WTC11 (cell line): ENCODE measurements around the gene TUT4. TPM values are rescaled to one million over a fixed set of nuclear protein-coding genes. Genes with fewer than 3 reads are reported as not detected.
A peak's percentile ranks its signal among the peaks of the same experiment; 100 is the strongest.

Experiments used
- ATAC-seq: fragments of 200-7000 bp; cut with Tn5 transposase; 2 replicates; pipeline ENCODE4 v1.10.0; 2021; ENCODE audit warnings: mild to moderate bottlenecking, moderate library complexity
- CTCF ChIA-PET: fragments of 300-600 bp; sonication (Branson Sonifier 250); formaldehyde crosslinking; loops from one replicate; lab custom pipeline; 2021; ENCODE audit warnings: antibody characterized with exemption; lab: Charles Lee
- POLR2A ChIA-PET: fragments of 350-600 bp; sonication (Branson Sonifier 250); formaldehyde crosslinking; loops from one replicate; lab custom pipeline; 2021; ENCODE audit warnings: antibody characterized with exemption; lab: Charles Lee
- DNase-seq: peaks from one replicate; pipeline ENCODE4 v3.0.0; 2021; ENCODE audit warnings: low spot score
- H3K27ac Mint-ChIP-seq: 2 replicates; pipeline ENCODE4 v1.8.0; 2021; ENCODE audit warnings: mixed read lengths
- H3K27me3 Mint-ChIP-seq: 2 replicates; pipeline ENCODE4 v1.8.0; 2021; ENCODE audit warnings: low read depth, mild to moderate bottlenecking, moderate library complexity, mixed read lengths
- H3K36me3 Mint-ChIP-seq: 2 replicates; pipeline ENCODE4 v1.8.0; 2021; ENCODE audit warnings: mixed read lengths
- H3K4me1 Mint-ChIP-seq: 2 replicates; pipeline ENCODE4 v1.8.0; 2022; ENCODE audit warnings: mixed read lengths
- H3K4me3 Mint-ChIP-seq: 2 replicates; pipeline ENCODE4 v1.8.0; 2021; ENCODE audit warnings: mild to moderate bottlenecking, moderate library complexity, mixed read lengths
- H3K9me3 Mint-ChIP-seq: 2 replicates; pipeline ENCODE4 v1.8.0; 2021; ENCODE audit warnings: mixed read lengths
- AFF4 ChIP-seq: sonication (generic); formaldehyde crosslinking; IDR thresholded peaks from 2 replicates; pipeline ENCODE4 v1.8.1; 2023; ENCODE audit warnings: mild to moderate bottlenecking, missing genetic modification reagents, borderline replicate concordance
- CTCF ChIP-seq: fragments of 200-600 bp; IDR thresholded peaks from 2 replicates; pipeline ENCODE4 v1.8.0; 2022; ENCODE audit warnings: antibody characterized with exemption
- E2F5 ChIP-seq: sonication (generic); formaldehyde crosslinking; IDR thresholded peaks from 2 replicates; pipeline ENCODE4 v1.8.1; 2022; ENCODE audit warnings: mild to moderate bottlenecking, moderate library complexity, missing genetic modification reagents
- FOXK1 ChIP-seq: sonication (generic); formaldehyde crosslinking; IDR thresholded peaks from 2 replicates; pipeline ENCODE4 v1.8.0; 2022; ENCODE audit warnings: mild to moderate bottlenecking, moderate library complexity, missing genetic modification reagents
- GABPB1 ChIP-seq: sonication (generic); formaldehyde crosslinking; IDR thresholded peaks from 2 replicates; pipeline ENCODE4 v1.8.1; 2023; ENCODE audit warnings: mild to moderate bottlenecking, missing genetic modification reagents
- GRHL2 ChIP-seq: fragments of 250-450 bp; sonication (Bioruptor Pico); IDR thresholded peaks from 2 replicates; pipeline ENCODE4 v1.8.0; 2022; ENCODE audit warnings: mild to moderate bottlenecking, moderate library complexity; ENCODE audit not compliant: insufficient replicate concordance, severe bottlenecking
- IRF2 ChIP-seq: sonication (generic); formaldehyde crosslinking; IDR thresholded peaks from 2 replicates; pipeline ENCODE4 v1.8.0; 2022; ENCODE audit warnings: low read depth, missing genetic modification reagents, borderline replicate concordance
- MYBL2 ChIP-seq: sonication (generic); formaldehyde crosslinking; IDR thresholded peaks from 2 replicates; pipeline ENCODE4 v1.8.1; 2023; ENCODE audit warnings: mild to moderate bottlenecking, moderate library complexity, missing genetic modification reagents
- NFATC4 ChIP-seq: fragments of 250-450 bp; sonication (Bioruptor Pico); IDR thresholded peaks from 2 replicates; pipeline ENCODE4 v1.9.0; 2021; ENCODE audit warnings: mild to moderate bottlenecking
- NFE2L1 ChIP-seq: sonication (generic); formaldehyde crosslinking; IDR thresholded peaks from 2 replicates; pipeline ENCODE4 v1.8.1; 2023; ENCODE audit warnings: missing genetic modification reagents
- NR1H2 ChIP-seq: sonication (generic); formaldehyde crosslinking; IDR thresholded peaks from 2 replicates; pipeline ENCODE4 v1.9.0; 2021; ENCODE audit warnings: mild to moderate bottlenecking, moderate library complexity, missing genetic modification reagents
- OVOL2 ChIP-seq: fragments of 250-450 bp; sonication (Bioruptor Pico); IDR thresholded peaks from 2 replicates; pipeline ENCODE4 v1.9.0; 2021; ENCODE audit warnings: mild to moderate bottlenecking, borderline replicate concordance
- PRRX2 ChIP-seq: fragments of 250-450 bp; sonication (Bioruptor Pico); IDR thresholded peaks from 2 replicates; pipeline ENCODE4 v1.8.0; 2021; ENCODE audit warnings: mild to moderate bottlenecking
- SP1 ChIP-seq: sonication (generic); formaldehyde crosslinking; conservative IDR thresholded peaks from 2 replicates; pipeline ENCODE4 v1.8.1; 2022; ENCODE audit warnings: missing genetic modification reagents
- TCF7 ChIP-seq: sonication (generic); formaldehyde crosslinking; IDR thresholded peaks from 2 replicates; pipeline ENCODE4 v1.8.0; 2022; ENCODE audit warnings: mild to moderate bottlenecking, low read depth, missing genetic modification reagents, moderate library complexity
- TP53 ChIP-seq: sonication (generic); formaldehyde crosslinking; IDR thresholded peaks from 2 replicates; pipeline ENCODE4 v1.8.1; 2023; ENCODE audit warnings: mild to moderate bottlenecking, missing genetic modification reagents
- ZNF219 ChIP-seq: sonication (generic); formaldehyde crosslinking; IDR thresholded peaks from 2 replicates; pipeline ENCODE4 v1.8.0; 2023; ENCODE audit warnings: missing genetic modification reagents, mild to moderate bottlenecking, borderline replicate concordance
- ZNF232 ChIP-seq: sonication (generic); formaldehyde crosslinking; IDR thresholded peaks from 2 replicates; pipeline ENCODE4 v1.8.0; 2022; ENCODE audit warnings: mild to moderate bottlenecking, missing genetic modification reagents
- ZNF317 ChIP-seq: sonication (generic); formaldehyde crosslinking; IDR thresholded peaks from 2 replicates; pipeline ENCODE4 v1.8.1; 2023; ENCODE audit warnings: low read depth, mild to moderate bottlenecking, moderate library complexity, missing genetic modification reagents, borderline replicate concordance
- ZSCAN18 ChIP-seq: fragments of 250-450 bp; sonication (Bioruptor Pico); IDR thresholded peaks from 2 replicates; pipeline ENCODE4 v2.1.2; 2022; ENCODE audit warnings: mild to moderate bottlenecking, moderate library complexity
- total RNA-seq: library from RNA; stranded (reverse); gene quantifications from 3 replicates; pipeline ENCODE4 v1.2.3, GENCODE V29; 2021
- TF ChIP-seq, protein P1 (sequence below): sonication (generic); formaldehyde crosslinking; IDR thresholded peaks from 2 replicates; pipeline ENCODE4 v1.8.1; 2023; ENCODE audit warnings: mild to moderate bottlenecking, moderate library complexity, missing genetic modification reagents
- TF ChIP-seq, protein P2 (sequence below): sonication (generic); formaldehyde crosslinking; IDR thresholded peaks from 2 replicates; pipeline ENCODE4 v1.8.1; 2023; ENCODE audit warnings: mild to moderate bottlenecking, missing genetic modification reagents

TUT4 gene
- total RNA-seq, 1 experiment from 2014 or later, result 63.3 TPM

DNA sequence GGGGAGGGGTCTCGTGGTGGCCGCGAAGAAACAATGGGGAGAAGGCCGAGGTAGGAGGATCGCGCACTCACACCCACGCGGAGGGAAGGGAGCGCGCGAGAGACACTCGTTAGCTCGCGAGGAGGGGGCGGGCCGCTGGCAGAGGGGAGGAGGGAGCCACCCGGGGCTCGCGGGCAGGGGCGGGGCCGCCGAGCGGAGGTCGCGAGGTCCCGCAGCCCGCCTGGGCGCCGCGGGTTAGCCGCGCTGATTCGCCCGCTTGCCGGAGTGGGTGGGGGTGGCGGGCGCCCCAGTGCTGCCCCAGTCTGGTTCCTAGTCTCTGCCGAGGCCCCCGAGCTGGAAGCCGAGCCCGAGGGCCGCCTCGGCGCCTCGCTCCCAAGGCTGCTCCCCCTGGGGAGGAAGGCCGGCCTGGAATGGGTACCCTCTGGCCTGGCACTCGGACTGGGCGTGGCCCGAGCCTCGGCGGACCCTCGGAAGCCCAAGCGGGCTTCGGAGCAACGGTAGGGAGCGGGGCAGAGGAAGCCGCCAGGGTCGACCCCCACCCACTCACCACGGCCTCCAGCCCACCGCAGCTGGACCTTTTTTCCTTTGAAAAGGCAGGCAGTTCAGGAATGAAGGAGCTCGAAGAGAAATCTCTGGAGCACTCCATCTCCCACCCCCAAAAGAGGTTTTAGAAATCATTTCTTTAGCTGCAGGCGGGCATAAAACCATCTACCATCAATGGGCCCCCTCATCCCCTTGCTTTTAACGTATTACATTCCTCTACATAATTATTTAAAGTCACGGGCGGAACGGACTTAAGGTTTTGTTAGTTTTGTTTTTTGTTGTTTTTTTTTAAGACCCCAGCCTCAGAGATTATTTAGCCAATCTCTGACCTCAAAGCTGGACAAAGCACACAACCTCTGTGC, 722 bp upstream of the TUT4 start (continued):
- TF ChIP-seq, protein P1, sequence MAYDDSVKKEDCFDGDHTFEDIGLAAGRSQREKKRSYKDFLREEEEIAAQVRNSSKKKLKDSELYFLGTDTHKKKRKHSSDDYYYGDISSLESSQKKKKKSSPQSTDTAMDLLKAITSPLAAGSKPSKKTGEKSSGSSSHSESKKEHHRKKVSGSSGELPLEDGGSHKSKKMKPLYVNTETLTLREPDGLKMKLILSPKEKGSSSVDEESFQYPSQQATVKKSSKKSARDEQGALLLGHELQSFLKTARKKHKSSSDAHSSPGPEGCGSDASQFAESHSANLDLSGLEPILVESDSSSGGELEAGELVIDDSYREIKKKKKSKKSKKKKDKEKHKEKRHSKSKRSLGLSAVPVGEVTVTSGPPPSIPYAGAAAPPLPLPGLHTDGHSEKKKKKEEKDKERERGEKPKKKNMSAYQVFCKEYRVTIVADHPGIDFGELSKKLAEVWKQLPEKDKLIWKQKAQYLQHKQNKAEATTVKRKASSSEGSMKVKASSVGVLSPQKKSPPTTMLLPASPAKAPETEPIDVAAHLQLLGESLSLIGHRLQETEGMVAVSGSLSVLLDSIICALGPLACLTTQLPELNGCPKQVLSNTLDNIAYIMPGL (CRISPR knock-in tag), result no peak
- TF ChIP-seq SP1 (CRISPR knock-in tag), result peak; percentile 87
- peak; percentile 71; the same call in 1 of the 2 replicates for TF ChIP-seq MYBL2
- no peak for TF ChIP-seq PRRX2 (CRISPR knock-in tag)
- TF ChIP-seq ZNF317 (CRISPR knock-in tag), result no peak
- 0 out of 2 replicates have a peak, but pooled peaks have one; percentile 27 for TF ChIP-seq ZNF232 (CRISPR knock-in tag)
- TF ChIP-seq AFF4, result no peak
- TF ChIP-seq NFATC4 (CRISPR knock-in tag), result no peak
- no peak for TF ChIP-seq E2F5 (CRISPR knock-in tag)
- TF ChIP-seq OVOL2, result no peak
- TF ChIP-seq IRF2 (CRISPR knock-in tag), result no peak
- TF ChIP-seq CTCF, result no peak
- TF ChIP-seq NFE2L1 (CRISPR knock-in tag), result no peak
- TF ChIP-seq GABPB1, result 0 out of 2 replicates have a peak, but pooled peaks have one; percentile 34
- no peak for TF ChIP-seq GRHL2 (CRISPR knock-in tag)

- no peak for ATAC-seq
- H3K9me3 Mint-ChIP-seq, result no peaks in the 10 kb centered on the region
- H3K27me3 Mint-ChIP-seq, result no peaks in the 10 kb centered on the region
- H3K4me1 Mint-ChIP-seq, result peaks cover 36% of the 10 kb centered on the region
- ChIA-PET POLR2A (no interaction called here), CTCF (no interaction called here)
- DNase-seq, result peak; percentile 28
- no peak overlapping the region for H3K27ac Mint-ChIP-seq
- H3K4me3 Mint-ChIP-seq, result no peak overlapping the region
- TF ChIP-seq ZNF219 (no peak), TP53 (no peak), FOXK1 (peak; percentile 51; the same call in 1 of the 2 replicates), TCF7 (no peak), ZSCAN18 (no peak), NR1H2 (CRISPR knock-in tag) (no peak), ZNF232 (CRISPR knock-in tag) (no peak)
- TF ChIP-seq, protein P2, sequence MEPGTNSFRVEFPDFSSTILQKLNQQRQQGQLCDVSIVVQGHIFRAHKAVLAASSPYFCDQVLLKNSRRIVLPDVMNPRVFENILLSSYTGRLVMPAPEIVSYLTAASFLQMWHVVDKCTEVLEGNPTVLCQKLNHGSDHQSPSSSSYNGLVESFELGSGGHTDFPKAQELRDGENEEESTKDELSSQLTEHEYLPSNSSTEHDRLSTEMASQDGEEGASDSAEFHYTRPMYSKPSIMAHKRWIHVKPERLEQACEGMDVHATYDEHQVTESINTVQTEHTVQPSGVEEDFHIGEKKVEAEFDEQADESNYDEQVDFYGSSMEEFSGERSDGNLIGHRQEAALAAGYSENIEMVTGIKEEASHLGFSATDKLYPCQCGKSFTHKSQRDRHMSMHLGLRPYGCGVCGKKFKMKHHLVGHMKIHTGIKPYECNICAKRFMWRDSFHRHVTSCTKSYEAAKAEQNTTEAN (CRISPR knock-in tag), result no peak
- no peaks in the 10 kb centered on the region for H3K36me3 Mint-ChIP-seq
Measured at GRCh38 chr1:52552236-52552504, 722 bp downstream of the TUT4 start.
